Measurements from ENCODE around the gene LSM12.

LSM12 gene

GRCh38 chr17:44110823-44111633, 44.6 kb upstream of the LSM12 start:
- H3K4me3 ChIP-seq (ENCODE audit: low read length), result peak overlapping the region; percentile 32
- DNase-seq (ENCODE audit: low read depth), result peak; percentile 48
- TF ChIP-seq CTCF (conservative IDR thresholded peaks at IDR 0.05; ENCODE audit: low read depth, low read length), result no peak

- peak overlapping the region; percentile 32 for H3K4me3 ChIP-seq (ENCODE audit: low read length)
These were observed 43.7 kb upstream of the LSM12 start for GRCh38 chr17:44110011-44110686.

GRCh38 chr17:44109312-44109630, 42.8 kb upstream of the LSM12 start:
- H3K4me3 ChIP-seq (ENCODE audit: low read length), result no peak overlapping the region
- TF ChIP-seq CTCF (conservative IDR thresholded peaks at IDR 0.05; ENCODE audit: low read depth, low read length), result no peak
- no peak for DNase-seq (ENCODE audit: low read depth)

More at GRCh38 chr17:44110011-44110686, 43.7 kb upstream of the LSM12 start:
- no peak for DNase-seq (ENCODE audit: low read depth)
- no peak for TF ChIP-seq CTCF (conservative IDR thresholded peaks at IDR 0.05; ENCODE audit: low read depth, low read length)

GRCh38 chr17:44108440-44109311, 42.2 kb upstream of the LSM12 start:
- DNase-seq (ENCODE audit: low read depth), result peak; percentile 69
- no peak overlapping the region for H3K4me3 ChIP-seq (ENCODE audit: low read length)
- TF ChIP-seq CTCF (conservative IDR thresholded peaks at IDR 0.05; ENCODE audit: low read depth, low read length), result no peak

- no peak for TF ChIP-seq CTCF (conservative IDR thresholded peaks at IDR 0.05; ENCODE audit: low read depth, low read length)
- no peak overlapping the region for H3K4me3 ChIP-seq (ENCODE audit: low read length)
- no peak for DNase-seq (ENCODE audit: low read depth)
These were observed 40.3 kb upstream of the LSM12 start for GRCh38 chr17:44106801-44107200.

- H3K4me3 ChIP-seq (ENCODE audit: low read length), result no peak overlapping the region
- TF ChIP-seq CTCF (conservative IDR thresholded peaks at IDR 0.05; ENCODE audit: low read depth, low read length), result no peak
- DNase-seq (ENCODE audit: low read depth), result no peak
These were observed 39.5 kb upstream of the LSM12 start for GRCh38 chr17:44105941-44106340.
